Measurements from ENCODE around the gene STAP2. TPM values are rescaled to one million over a fixed set of nuclear protein-coding genes. Genes with fewer than 3 reads are reported as not detected.

The STAP2 gene
- total and polyA plus RNA-seq, 2 donors (not counting 3 experiments of a cell fraction or from before 2014, with no cell fraction given): 12.2 to 21.7 TPM

DNA sequence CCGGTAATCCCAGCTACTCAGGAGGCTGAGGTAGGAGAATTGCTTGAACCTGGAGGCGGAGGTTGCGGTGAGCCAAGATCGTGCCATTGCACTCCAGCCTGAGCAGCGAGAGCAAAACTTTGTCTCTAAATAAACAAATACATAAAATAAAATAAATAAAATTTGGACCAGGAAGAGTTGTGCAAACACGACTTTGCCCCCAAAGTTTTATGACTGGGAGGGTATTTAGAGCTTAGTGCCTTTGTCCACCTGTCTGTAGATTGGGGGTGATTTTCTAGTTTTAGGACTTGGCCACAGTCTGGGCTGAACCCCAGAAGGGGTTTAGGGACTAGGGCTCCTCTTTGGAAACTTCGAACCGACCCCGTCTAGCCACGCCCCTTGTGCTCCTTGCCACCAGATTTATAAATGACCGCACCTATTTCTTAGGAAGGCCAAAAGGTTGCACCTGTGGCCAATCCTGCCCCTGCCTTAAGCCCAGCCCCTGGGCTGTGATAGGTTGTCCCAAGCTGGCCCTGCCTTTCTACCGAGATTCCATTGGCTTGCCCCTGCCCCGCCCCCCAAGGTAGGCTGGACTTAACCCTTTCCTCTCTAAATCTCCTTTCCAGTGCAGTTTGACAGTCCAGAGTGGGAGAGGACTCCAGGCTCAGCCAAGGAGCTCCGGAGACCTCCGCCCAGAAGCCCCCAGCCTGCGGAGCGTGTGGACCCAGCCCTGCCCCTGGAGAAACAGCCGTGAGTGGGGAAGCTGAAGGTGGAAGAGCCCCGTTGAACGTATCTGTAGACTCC, 54.3 kb downstream of the STAP2 start:
- no peak overlapping the region for H3K4me3 ChIP-seq (replicated peaks in 1 of 3; ENCODE audit: insufficient read depth in 1 of 3, low read depth in 1 of 3, low read length in 3 of 3)
- H3K4me1 ChIP-seq (ENCODE audit: control insufficient read depth, extremely low read depth, insufficient read depth, low read length): no peaks in the 10 kb centered on the region
- H3K27ac ChIP-seq (ENCODE audit: insufficient read depth, low read depth, low read length): no peak overlapping the region
- no peak overlapping the region for H3K9ac ChIP-seq (replicated peaks; ENCODE audit: extremely low read depth, insufficient read depth, low read length)
- FAIRE-seq: no peak
- peaks cover 11 to 13% of the 10 kb centered on the region in 2 experiments for H3K27me3 ChIP-seq (ENCODE audit: control insufficient read depth in 2 of 2, insufficient read depth in 2 of 2, low read length in 2 of 2)
- intact Hi-C loops (cut with micrococcal nuclease): no loop called here
- H2AFZ ChIP-seq (ENCODE audit: low read depth, low read length): no peak overlapping the region
- POLR2A ChIA-PET: interaction anchor here (0.6 kb wide), 1 partner anchor 832 kb away, joined by 7 read pairs; no protein-coding TSS in a partner anchor
- no peaks in the 10 kb centered on the region for H3K79me2 ChIP-seq (ENCODE audit: control insufficient read depth, insufficient read depth, low read length)
- TF ChIP-seq, protein P1, sequence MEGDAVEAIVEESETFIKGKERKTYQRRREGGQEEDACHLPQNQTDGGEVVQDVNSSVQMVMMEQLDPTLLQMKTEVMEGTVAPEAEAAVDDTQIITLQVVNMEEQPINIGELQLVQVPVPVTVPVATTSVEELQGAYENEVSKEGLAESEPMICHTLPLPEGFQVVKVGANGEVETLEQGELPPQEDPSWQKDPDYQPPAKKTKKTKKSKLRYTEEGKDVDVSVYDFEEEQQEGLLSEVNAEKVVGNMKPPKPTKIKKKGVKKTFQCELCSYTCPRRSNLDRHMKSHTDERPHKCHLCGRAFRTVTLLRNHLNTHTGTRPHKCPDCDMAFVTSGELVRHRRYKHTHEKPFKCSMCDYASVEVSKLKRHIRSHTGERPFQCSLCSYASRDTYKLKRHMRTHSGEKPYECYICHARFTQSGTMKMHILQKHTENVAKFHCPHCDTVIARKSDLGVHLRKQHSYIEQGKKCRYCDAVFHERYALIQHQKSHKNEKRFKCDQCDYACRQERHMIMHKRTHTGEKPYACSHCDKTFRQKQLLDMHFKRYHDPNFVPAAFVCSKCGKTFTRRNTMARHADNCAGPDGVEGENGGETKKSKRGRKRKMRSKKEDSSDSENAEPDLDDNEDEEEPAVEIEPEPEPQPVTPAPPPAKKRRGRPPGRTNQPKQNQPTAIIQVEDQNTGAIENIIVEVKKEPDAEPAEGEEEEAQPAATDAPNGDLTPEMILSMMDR (IDR thresholded peaks at IDR 0.05; ENCODE audit: extremely low read depth in 1 of 2, insufficient read depth in 1 of 2, low read depth in 1 of 2, low read length in 2 of 2): no peak
- TF ChIP-seq GATA2 (IDR thresholded peaks at IDR 0.05; ENCODE audit: insufficient read depth, insufficient read length, low read depth, low read length) (no peak), EZH2 (IDR thresholded peaks at IDR 0.05; ENCODE audit: borderline replicate concordance, low read depth, low read length, severe bottlenecking) (no peak), POLR2AphosphoS5 (IDR thresholded peaks at IDR 0.05; ENCODE audit: insufficient read depth, low read depth, low read length) (no peak), POLR2A (IDR thresholded peaks at IDR 0.05; ENCODE audit: low read depth, low read length) (no peak), MYC (IDR thresholded peaks at IDR 0.05; ENCODE audit: low read depth, low read length) (no peak), FOS (IDR thresholded peaks at IDR 0.05; ENCODE audit: borderline replicate concordance, insufficient read depth, low read length) (no peak), JUN (IDR thresholded peaks at IDR 0.05; ENCODE audit: borderline replicate concordance, insufficient read depth, insufficient read length, low read depth) (no peak)
- TF ChIP-seq, protein P2, sequence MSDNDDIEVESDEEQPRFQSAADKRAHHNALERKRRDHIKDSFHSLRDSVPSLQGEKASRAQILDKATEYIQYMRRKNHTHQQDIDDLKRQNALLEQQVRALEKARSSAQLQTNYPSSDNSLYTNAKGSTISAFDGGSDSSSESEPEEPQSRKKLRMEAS (IDR thresholded peaks at IDR 0.05; ENCODE audit: insufficient read depth, insufficient read length): no peak
- no peaks in the 10 kb centered on the region for H3K36me3 ChIP-seq (ENCODE audit: control insufficient read depth in 2 of 2, extremely low read depth in 1 of 2, insufficient read depth in 2 of 2, low read length in 2 of 2)
- DNase-seq (ENCODE audit: low read depth, low spot score): no peak
- H3K9me3 ChIP-seq (replicated peaks; ENCODE audit: control insufficient read depth, insufficient read depth, low read length): no peaks in the 10 kb centered on the region
- CTCF ChIA-PET: interaction anchor here (1.5 to 1.7 kb wide), 2 partner anchors 68 to 241 kb away, joined by 3 to 4 read pairs; no protein-coding TSS in a partner anchor
- no peak overlapping the region for H3K4me2 ChIP-seq (ENCODE audit: insufficient read depth, low read length)
- H4K20me1 ChIP-seq (replicated peaks; ENCODE audit: control insufficient read depth, extremely low read depth, insufficient read depth, low read length): no peaks in the 10 kb centered on the region
- dilution Hi-C loops (cut with MboI; ENCODE audit: extremely low pct_ligation_motif_present, low sequenced_read_pairs): no loop called here
- no peaks in the 10 kb centered on the region for H3K9me1 ChIP-seq (replicated peaks; ENCODE audit: control insufficient read depth, extremely low read depth, insufficient read depth, low read length)
- no TSS peak for BruUV-seq (replicated peaks)
